ENCODE data around the gene TBC1D14.

- TF ChIP-seq, protein P1, sequence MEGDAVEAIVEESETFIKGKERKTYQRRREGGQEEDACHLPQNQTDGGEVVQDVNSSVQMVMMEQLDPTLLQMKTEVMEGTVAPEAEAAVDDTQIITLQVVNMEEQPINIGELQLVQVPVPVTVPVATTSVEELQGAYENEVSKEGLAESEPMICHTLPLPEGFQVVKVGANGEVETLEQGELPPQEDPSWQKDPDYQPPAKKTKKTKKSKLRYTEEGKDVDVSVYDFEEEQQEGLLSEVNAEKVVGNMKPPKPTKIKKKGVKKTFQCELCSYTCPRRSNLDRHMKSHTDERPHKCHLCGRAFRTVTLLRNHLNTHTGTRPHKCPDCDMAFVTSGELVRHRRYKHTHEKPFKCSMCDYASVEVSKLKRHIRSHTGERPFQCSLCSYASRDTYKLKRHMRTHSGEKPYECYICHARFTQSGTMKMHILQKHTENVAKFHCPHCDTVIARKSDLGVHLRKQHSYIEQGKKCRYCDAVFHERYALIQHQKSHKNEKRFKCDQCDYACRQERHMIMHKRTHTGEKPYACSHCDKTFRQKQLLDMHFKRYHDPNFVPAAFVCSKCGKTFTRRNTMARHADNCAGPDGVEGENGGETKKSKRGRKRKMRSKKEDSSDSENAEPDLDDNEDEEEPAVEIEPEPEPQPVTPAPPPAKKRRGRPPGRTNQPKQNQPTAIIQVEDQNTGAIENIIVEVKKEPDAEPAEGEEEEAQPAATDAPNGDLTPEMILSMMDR (IDR thresholded peaks at IDR 0.05) = no peak
- TF ChIP-seq POLR2AphosphoS5 (IDR thresholded peaks at IDR 0.05; ENCODE audit: low read depth, low read length) = no peak
These were observed 28.1 kb downstream of the TBC1D14 start for GRCh38 chr4:6937754-6938153.
